GM19397 (cell line): ENCODE measurements around the gene FUBP3.
"Not testable (repeated sequence)": the region's sequence is repeated elsewhere in the genome, so short reads cannot be mapped to it uniquely, and the experiment has no call there.

Experiments used
- ATAC-seq: cut with Tn5 transposase; IDR thresholded peaks from one replicate; pipeline ENCODE4 v1.9.1; 2021; ENCODE audit warnings: mild to moderate bottlenecking, moderate library complexity; ENCODE audit not compliant: unreplicated experiment

The FUBP3 gene

GRCh38 chr9:130556396-130557076 is 22.8 kb upstream of the FUBP3 start:
- no peak for ATAC-seq

DNA sequence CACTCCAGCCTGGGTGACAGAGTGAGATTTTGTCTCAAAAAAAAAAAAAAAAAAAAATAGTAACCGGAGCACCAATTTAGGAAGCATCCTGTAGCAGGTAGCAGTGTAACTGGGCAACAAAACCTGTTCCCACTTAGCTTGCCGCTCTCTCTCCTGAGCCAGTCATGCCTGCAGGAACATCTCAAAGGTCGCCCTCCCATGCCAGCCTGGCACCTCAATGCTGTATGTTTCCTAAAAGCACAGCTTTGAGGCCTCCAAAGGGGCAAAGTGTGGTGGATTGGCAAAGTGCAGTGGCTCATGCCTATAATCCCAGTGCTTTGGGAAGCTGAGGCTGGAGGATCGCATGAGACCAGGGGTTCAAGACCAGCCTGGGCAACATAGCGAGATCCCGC is 22.3 kb upstream of the FUBP3 start:
- no peak for ATAC-seq

DNA sequence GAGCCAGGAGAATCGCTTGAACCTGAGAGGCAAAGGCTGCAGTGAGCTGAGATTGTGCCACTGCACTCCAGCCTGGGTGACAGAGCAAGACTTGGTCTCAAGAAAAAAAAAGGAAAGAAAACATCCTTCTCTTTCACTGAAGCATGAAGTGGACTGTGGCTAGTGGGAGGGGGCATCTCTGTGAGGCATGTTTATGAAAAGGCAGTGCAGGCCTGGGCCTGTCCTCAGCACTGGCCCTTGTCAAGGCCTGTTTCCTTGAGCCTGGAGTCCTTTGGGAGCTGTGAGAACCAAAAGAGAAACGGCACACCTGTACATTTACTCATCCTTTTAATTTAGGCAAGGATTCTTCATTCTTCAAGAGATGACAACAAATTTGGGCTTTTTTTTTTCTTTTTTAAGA is 18.3 kb upstream of the FUBP3 start:
- ATAC-seq = no peak

DNA sequence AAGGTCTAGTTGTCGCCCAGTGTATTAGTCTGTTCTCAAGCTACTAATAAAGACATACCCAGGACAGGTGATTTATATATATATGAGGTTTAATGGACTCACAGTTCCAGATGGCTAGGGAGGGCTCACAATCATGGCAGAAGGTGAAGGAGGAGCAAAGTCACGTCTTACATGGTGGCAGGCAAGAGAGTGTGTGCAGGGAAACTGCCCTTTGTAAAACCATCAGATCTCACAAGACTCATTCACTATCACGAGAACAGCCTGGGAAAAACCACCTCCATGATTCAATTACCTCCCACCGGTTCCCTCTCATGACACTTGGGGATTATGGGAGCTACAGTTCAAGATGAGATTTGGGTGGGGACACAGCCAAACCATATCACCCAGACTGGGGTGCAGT is 16.9 kb upstream of the FUBP3 start:
- not testable (repeated sequence) for ATAC-seq

GRCh38 chr9:130563797-130564196 is 15.6 kb upstream of the FUBP3 start:
- no peak for ATAC-seq

GRCh38 chr9:130565792-130566191 is 13.6 kb upstream of the FUBP3 start:
- no peak for ATAC-seq

GRCh38 chr9:130570208-130570607 is 9.2 kb upstream of the FUBP3 start:
- ATAC-seq = no peak

- ATAC-seq = no peak
These were observed 3.9 kb upstream of the FUBP3 start for GRCh38 chr9:130575514-130575913.

- ATAC-seq = no peak
These were observed 3.2 kb upstream of the FUBP3 start for GRCh38 chr9:130576176-130576575.

DNA sequence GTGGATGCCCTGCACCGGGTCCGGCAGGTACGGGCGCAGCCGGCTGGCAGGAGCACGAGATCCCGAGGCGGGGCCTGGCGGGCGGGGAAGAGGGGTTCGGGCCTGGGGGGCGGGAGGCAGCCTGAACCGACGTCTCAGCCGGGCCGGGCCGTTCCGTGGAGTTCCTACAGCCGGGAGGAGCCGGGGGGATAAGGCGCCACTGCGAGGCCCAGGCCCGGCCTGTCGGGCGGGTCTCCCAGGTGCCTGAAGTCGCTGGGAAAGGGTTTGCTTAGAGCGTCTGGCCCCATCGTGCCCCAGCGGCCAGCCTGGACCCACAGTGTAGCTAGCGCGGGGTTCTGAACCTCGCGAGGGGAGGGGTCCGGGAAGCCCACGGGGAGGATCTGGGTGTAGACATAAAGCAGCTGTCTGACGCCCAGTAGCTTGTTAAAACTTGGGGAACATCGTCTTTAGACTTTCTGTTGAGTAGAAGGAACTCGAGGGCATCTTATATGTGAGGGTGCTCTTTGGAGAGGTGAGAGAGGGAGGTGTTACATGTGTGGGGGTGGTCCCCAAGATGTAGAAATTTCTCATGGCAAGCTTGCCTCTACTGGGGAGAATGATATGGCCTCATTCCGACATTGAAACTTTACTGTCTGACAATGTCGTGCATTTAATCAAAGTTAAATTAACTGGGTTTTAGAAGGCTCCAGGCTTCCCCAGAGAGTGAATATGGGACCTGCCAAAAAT is 524 bp downstream of the FUBP3 start:
- peak; percentile 49 for ATAC-seq

DNA sequence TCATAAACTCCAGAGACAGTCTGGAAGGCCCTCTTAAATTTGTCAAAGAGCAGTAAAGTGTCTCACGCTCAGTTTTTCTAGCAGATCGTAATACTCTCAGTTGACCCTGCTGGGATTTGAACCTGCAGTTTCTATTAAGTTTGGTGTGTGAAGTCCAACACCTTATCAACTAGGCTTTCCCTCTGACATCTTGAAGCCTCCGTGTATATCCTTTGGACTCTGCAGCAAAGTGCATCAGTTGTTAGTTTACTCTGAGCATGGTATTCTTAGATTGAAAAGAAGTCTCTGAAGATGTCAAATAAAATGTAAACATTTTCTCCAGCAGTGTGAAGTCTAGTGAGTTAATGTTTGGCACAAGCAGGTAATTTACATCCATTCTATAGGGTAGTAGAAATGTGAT is 2.4 kb downstream of the FUBP3 start:
- no peak for ATAC-seq

- no peak for ATAC-seq
These were observed 3.9 kb downstream of the FUBP3 start for GRCh38 chr9:130583271-130583670.

GRCh38 chr9:130587921-130588320 is 8.5 kb downstream of the FUBP3 start:
- no peak for ATAC-seq

- no peak for ATAC-seq
These were observed 9.0 kb downstream of the FUBP3 start for GRCh38 chr9:130588416-130588815.

- no peak for ATAC-seq
These were observed 10.4 kb downstream of the FUBP3 start for GRCh38 chr9:130589754-130590153.

DNA sequence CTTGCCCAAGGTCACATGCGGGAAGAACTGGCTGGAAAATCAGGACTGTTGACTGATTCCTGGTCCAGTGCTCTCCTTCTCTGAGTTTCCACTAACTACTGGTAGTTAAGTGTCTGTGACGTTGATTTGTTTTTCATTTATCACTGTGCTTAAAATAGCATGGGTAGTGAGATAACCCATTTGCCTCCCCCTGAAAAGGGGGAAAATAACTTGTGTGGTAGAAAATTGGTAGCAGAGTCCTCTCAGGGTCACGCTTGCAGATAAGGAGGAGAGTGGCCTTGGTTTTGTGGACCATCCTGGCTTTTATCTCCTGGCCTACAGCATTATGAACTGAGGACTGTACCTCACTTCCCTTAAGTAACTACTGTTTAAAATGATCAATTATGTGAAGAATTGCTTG is 10.9 kb downstream of the FUBP3 start:
- no peak for ATAC-seq

- no peak for ATAC-seq
These were observed 13.6 kb downstream of the FUBP3 start for GRCh38 chr9:130593020-130593419.

GRCh38 chr9:130597228-130597627 is 17.9 kb downstream of the FUBP3 start:
- ATAC-seq = no peak

- no peak for ATAC-seq
These were observed 18.8 kb downstream of the FUBP3 start for GRCh38 chr9:130598188-130598587.

DNA sequence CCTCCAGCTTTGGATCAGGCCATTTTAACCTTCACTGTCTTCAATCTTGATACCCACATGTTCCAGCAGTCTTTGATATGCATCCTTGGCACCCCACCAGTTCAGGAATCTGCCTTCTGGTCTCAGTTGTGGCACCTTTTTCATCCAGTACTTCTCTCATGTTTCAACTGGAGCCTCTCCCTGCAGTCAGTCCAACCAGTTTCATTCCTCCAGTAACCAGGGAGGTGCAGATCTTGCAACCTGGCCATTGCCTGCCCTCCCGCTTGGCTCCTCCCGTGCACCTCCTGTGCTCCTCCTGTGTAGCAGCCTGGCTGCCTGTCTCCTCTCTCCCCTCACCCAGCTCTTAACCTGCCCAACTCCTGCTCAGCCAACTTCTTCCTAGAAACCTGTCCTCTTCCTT is 20.2 kb downstream of the FUBP3 start:
- ATAC-seq = no peak

GRCh38 chr9:130601100-130601499 is 21.7 kb downstream of the FUBP3 start:
- no peak for ATAC-seq

- no peak for ATAC-seq
These were observed 24.9 kb downstream of the FUBP3 start for GRCh38 chr9:130604295-130604694.
